Measurements from ENCODE around the gene HTR6.
A peak's percentile ranks its signal among the peaks of the same experiment; 100 is the strongest.

HTR6 gene

GRCh38 chr1:19661721-19662228, 2.9 kb upstream of the HTR6 start:
- Histone ChIP-seq H3K4me1 (ENCODE audit: control insufficient read depth in 1 of 2, insufficient read depth in 2 of 2, low read length in 2 of 2) (peaks cover 0 to 5% of the 10 kb centered on the region in 2 donors), H3K9me3 (ENCODE audit: control insufficient read depth in 1 of 2, low read length in 2 of 2) (no peaks in the 10 kb centered on the region), H3K4me3 (ENCODE audit: low read depth in 1 of 2, low read length in 2 of 2) (no peak overlapping the region), H3K27ac (ENCODE audit: low read length) (no peak overlapping the region), H3K36me3 (ENCODE audit: control insufficient read depth in 1 of 2, insufficient read depth in 2 of 2, low read length in 2 of 2) (peaks cover 0 to 17% of the 10 kb centered on the region in 2 donors), H3K27me3 (ENCODE audit: low read depth, low read length) (peaks cover 24% of the 10 kb centered on the region)

- H3K9me3 ChIP-seq (ENCODE audit: control insufficient read depth in 1 of 2, low read length in 2 of 2) = no peaks in the 10 kb centered on the region
- H3K36me3 ChIP-seq (ENCODE audit: control insufficient read depth in 1 of 2, insufficient read depth in 2 of 2, low read length in 2 of 2) = peaks cover 0 to 14% of the 10 kb centered on the region in 2 donors
- H3K27ac ChIP-seq (ENCODE audit: low read length) = no peak overlapping the region
- H3K27me3 ChIP-seq (ENCODE audit: low read depth, low read length) = peaks cover 25% of the 10 kb centered on the region
- no peak overlapping the region for H3K4me3 ChIP-seq (ENCODE audit: low read depth in 1 of 2, low read length in 2 of 2)
- peaks cover 0 to 5% of the 10 kb centered on the region in 2 donors for H3K4me1 ChIP-seq (ENCODE audit: control insufficient read depth in 1 of 2, insufficient read depth in 2 of 2, low read length in 2 of 2)
These were observed 2.4 kb upstream of the HTR6 start for GRCh38 chr1:19662313-19662712.

- peaks cover 25% of the 10 kb centered on the region for H3K27me3 ChIP-seq (ENCODE audit: low read depth, low read length)
- H3K27ac ChIP-seq (ENCODE audit: low read length) = no peak overlapping the region
- H3K4me3 ChIP-seq (ENCODE audit: low read depth in 1 of 2, low read length in 2 of 2) = peak overlapping the region in 1 of 2 donors; percentile 40
- no peaks in the 10 kb centered on the region for H3K36me3 ChIP-seq (ENCODE audit: control insufficient read depth in 1 of 2, insufficient read depth in 2 of 2, low read length in 2 of 2)
- H3K9me3 ChIP-seq (ENCODE audit: control insufficient read depth in 1 of 2, low read length in 2 of 2) = no peaks in the 10 kb centered on the region
- H3K4me1 ChIP-seq (ENCODE audit: control insufficient read depth in 1 of 2, insufficient read depth in 2 of 2, low read length in 2 of 2) = no peaks in the 10 kb centered on the region
These were observed 466 bp downstream of the HTR6 start for GRCh38 chr1:19665186-19665495.

- Histone ChIP-seq H3K4me3 (ENCODE audit: low read depth in 1 of 2, low read length in 2 of 2) (peak overlapping the region in 1 of 2 donors; percentile 40), H3K27ac (ENCODE audit: low read length) (no peak overlapping the region), H3K27me3 (ENCODE audit: low read depth, low read length) (peaks cover 25% of the 10 kb centered on the region), H3K9me3 (ENCODE audit: control insufficient read depth in 1 of 2, low read length in 2 of 2) (no peaks in the 10 kb centered on the region), H3K36me3 (ENCODE audit: control insufficient read depth in 1 of 2, insufficient read depth in 2 of 2, low read length in 2 of 2) (no peaks in the 10 kb centered on the region), H3K4me1 (ENCODE audit: control insufficient read depth in 1 of 2, insufficient read depth in 2 of 2, low read length in 2 of 2) (no peaks in the 10 kb centered on the region)
These were observed 1.1 kb downstream of the HTR6 start for GRCh38 chr1:19665496-19666465.

- H3K36me3 ChIP-seq (ENCODE audit: control insufficient read depth in 1 of 2, insufficient read depth in 2 of 2, low read length in 2 of 2) = no peaks in the 10 kb centered on the region
- H3K4me1 ChIP-seq (ENCODE audit: control insufficient read depth in 1 of 2, insufficient read depth in 2 of 2, low read length in 2 of 2) = no peaks in the 10 kb centered on the region
- no peak overlapping the region for H3K4me3 ChIP-seq (ENCODE audit: low read depth in 1 of 2, low read length in 2 of 2)
- no peak overlapping the region for H3K27ac ChIP-seq (ENCODE audit: low read length)
- H3K27me3 ChIP-seq (ENCODE audit: low read depth, low read length) = peaks cover 24% of the 10 kb centered on the region
- no peaks in the 10 kb centered on the region for H3K9me3 ChIP-seq (ENCODE audit: control insufficient read depth in 1 of 2, low read length in 2 of 2)
These were observed 4.2 kb downstream of the HTR6 start for GRCh38 chr1:19668888-19669287.

- Histone ChIP-seq H3K36me3 (ENCODE audit: control insufficient read depth in 1 of 2, insufficient read depth in 2 of 2, low read length in 2 of 2) (no peaks in the 10 kb centered on the region), H3K4me1 (ENCODE audit: control insufficient read depth in 1 of 2, insufficient read depth in 2 of 2, low read length in 2 of 2) (no peaks in the 10 kb centered on the region), H3K27ac (ENCODE audit: low read length) (no peak overlapping the region), H3K9me3 (ENCODE audit: control insufficient read depth in 1 of 2, low read length in 2 of 2) (no peaks in the 10 kb centered on the region), H3K27me3 (ENCODE audit: low read depth, low read length) (peaks cover 9% of the 10 kb centered on the region), H3K4me3 (ENCODE audit: low read depth in 1 of 2, low read length in 2 of 2) (no peak overlapping the region)
These were observed 6.1 kb downstream of the HTR6 start for GRCh38 chr1:19670787-19671186.

GRCh38 chr1:19672237-19672636, 7.6 kb downstream of the HTR6 start:
- Histone ChIP-seq H3K9me3 (ENCODE audit: control insufficient read depth in 1 of 2, low read length in 2 of 2) (no peaks in the 10 kb centered on the region), H3K4me1 (ENCODE audit: control insufficient read depth in 1 of 2, insufficient read depth in 2 of 2, low read length in 2 of 2) (peaks cover 0 to 3% of the 10 kb centered on the region in 2 donors), H3K36me3 (ENCODE audit: control insufficient read depth in 1 of 2, insufficient read depth in 2 of 2, low read length in 2 of 2) (no peaks in the 10 kb centered on the region), H3K4me3 (ENCODE audit: low read depth in 1 of 2, low read length in 2 of 2) (no peak overlapping the region), H3K27me3 (ENCODE audit: low read depth, low read length) (no peaks in the 10 kb centered on the region), H3K27ac (ENCODE audit: low read length) (no peak overlapping the region)

- H3K27ac ChIP-seq (ENCODE audit: low read length) = no peak overlapping the region
- H3K36me3 ChIP-seq (ENCODE audit: control insufficient read depth in 1 of 2, insufficient read depth in 2 of 2, low read length in 2 of 2) = no peaks in the 10 kb centered on the region
- H3K4me1 ChIP-seq (ENCODE audit: control insufficient read depth in 1 of 2, insufficient read depth in 2 of 2, low read length in 2 of 2) = peaks cover 0 to 3% of the 10 kb centered on the region in 2 donors
- no peaks in the 10 kb centered on the region for H3K9me3 ChIP-seq (ENCODE audit: control insufficient read depth in 1 of 2, low read length in 2 of 2)
- no peaks in the 10 kb centered on the region for H3K27me3 ChIP-seq (ENCODE audit: low read depth, low read length)
- no peak overlapping the region for H3K4me3 ChIP-seq (ENCODE audit: low read depth in 1 of 2, low read length in 2 of 2)
These were observed 11.1 kb downstream of the HTR6 start for GRCh38 chr1:19675797-19676196.

GRCh38 chr1:19676438-19676922, 11.8 kb downstream of the HTR6 start:
- Histone ChIP-seq H3K9me3 (ENCODE audit: control insufficient read depth in 1 of 2, low read length in 2 of 2) (no peaks in the 10 kb centered on the region), H3K4me3 (ENCODE audit: low read depth in 1 of 2, low read length in 2 of 2) (no peak overlapping the region), H3K27ac (ENCODE audit: low read length) (no peak overlapping the region), H3K4me1 (ENCODE audit: control insufficient read depth in 1 of 2, insufficient read depth in 2 of 2, low read length in 2 of 2) (peaks cover 0 to 3% of the 10 kb centered on the region in 2 donors), H3K36me3 (ENCODE audit: control insufficient read depth in 1 of 2, insufficient read depth in 2 of 2, low read length in 2 of 2) (no peaks in the 10 kb centered on the region), H3K27me3 (ENCODE audit: low read depth, low read length) (no peaks in the 10 kb centered on the region)

- H3K9me3 ChIP-seq (ENCODE audit: control insufficient read depth in 1 of 2, low read length in 2 of 2) = no peaks in the 10 kb centered on the region
- peaks cover 0 to 14% of the 10 kb centered on the region in 2 donors for H3K36me3 ChIP-seq (ENCODE audit: control insufficient read depth in 1 of 2, insufficient read depth in 2 of 2, low read length in 2 of 2)
- H3K4me3 ChIP-seq (ENCODE audit: low read depth in 1 of 2, low read length in 2 of 2) = no peak overlapping the region
- no peak overlapping the region for H3K27ac ChIP-seq (ENCODE audit: low read length)
- no peaks in the 10 kb centered on the region for H3K27me3 ChIP-seq (ENCODE audit: low read depth, low read length)
- H3K4me1 ChIP-seq (ENCODE audit: control insufficient read depth in 1 of 2, insufficient read depth in 2 of 2, low read length in 2 of 2) = peaks cover 0 to 3% of the 10 kb centered on the region in 2 donors
These were observed 13.8 kb downstream of the HTR6 start for GRCh38 chr1:19678493-19678892.

GRCh38 chr1:19678931-19679453, 14.3 kb downstream of the HTR6 start:
- Histone ChIP-seq H3K4me3 (ENCODE audit: low read depth in 1 of 2, low read length in 2 of 2) (no peak overlapping the region), H3K27ac (ENCODE audit: low read length) (no peak overlapping the region), H3K36me3 (ENCODE audit: control insufficient read depth in 1 of 2, insufficient read depth in 2 of 2, low read length in 2 of 2) (peaks cover 0 to 14% of the 10 kb centered on the region in 2 donors), H3K27me3 (ENCODE audit: low read depth, low read length) (no peaks in the 10 kb centered on the region), H3K4me1 (ENCODE audit: control insufficient read depth in 1 of 2, insufficient read depth in 2 of 2, low read length in 2 of 2) (peaks cover 0 to 3% of the 10 kb centered on the region in 2 donors), H3K9me3 (ENCODE audit: control insufficient read depth in 1 of 2, low read length in 2 of 2) (no peaks in the 10 kb centered on the region)
